Osteoblast (primary cell): Measurements from ENCODE around the gene GSTA4. TPM values are rescaled to one million over a fixed set of nuclear protein-coding genes. Genes with fewer than 3 reads are reported as not detected.

ENCODE experiments used
- DNase-seq: peaks from one replicate; pipeline ENCODE4 v3.0.0; 2011; ENCODE audit warnings: low spot score, mixed read lengths; ENCODE audit not compliant: insufficient read length; ENCODE audit errors: missing footprints
- H2AFZ ChIP-seq: 2 replicates; pipeline ENCODE4 v1.6.0; 2011; ENCODE audit warnings: mild to moderate bottlenecking, low read length
- H3K27ac ChIP-seq: 2 replicates; pipeline ENCODE4 v1.5.1; 2011; ENCODE audit warnings: mild to moderate bottlenecking, low read depth, low read length, moderate library complexity
- H3K27me3 ChIP-seq: 2 replicates; pipeline ENCODE4 v1.6.0; 2012; ENCODE audit warnings: mild to moderate bottlenecking, control low read depth, inconsistent platforms, low read length, moderate library complexity; ENCODE audit not compliant: insufficient read depth
- H3K36me3 ChIP-seq: 2 replicates; pipeline ENCODE4 v1.5.1; 2011; ENCODE audit warnings: mild to moderate bottlenecking, low read length, control low read depth, moderate library complexity; ENCODE audit not compliant: insufficient read depth
- H3K4me1 ChIP-seq: 2 replicates; pipeline ENCODE4 v1.5.1; 2011; ENCODE audit warnings: mild to moderate bottlenecking, low read length, control low read depth, moderate library complexity; ENCODE audit not compliant: insufficient read depth
- H3K4me2 ChIP-seq: 2 replicates; pipeline ENCODE4 v1.6.0; 2011; ENCODE audit warnings: mild to moderate bottlenecking, low read length; ENCODE audit not compliant: insufficient read depth
- H3K4me3 ChIP-seq: fragments of 200-600 bp; sonication (generic); 3 replicates; pipeline ENCODE4 v1.5.1; 2012; ENCODE audit warnings: mild to moderate bottlenecking, low read length, inconsistent platforms; ENCODE audit not compliant: insufficient read depth
- H3K79me2 ChIP-seq: 2 replicates; pipeline ENCODE4 v1.6.0; 2012; ENCODE audit warnings: mild to moderate bottlenecking, low read length, control low read depth, inconsistent platforms; ENCODE audit not compliant: insufficient read depth
- H3K9me3 ChIP-seq: 2 replicates; pipeline ENCODE4 v1.5.1; 2011; ENCODE audit warnings: low read depth, low read length, control low read depth
- H4K20me1 ChIP-seq: 2 replicates; pipeline ENCODE4 v1.6.0; 2012; ENCODE audit warnings: mild to moderate bottlenecking, low read length, control low read depth; ENCODE audit not compliant: insufficient read depth
- CTCF ChIP-seq: IDR thresholded peaks from 2 replicates; pipeline ENCODE4 v1.5.1; 2011; ENCODE audit warnings: mild to moderate bottlenecking, low read depth, low read length, moderate library complexity; ENCODE audit errors: extremely low read depth
- total RNA-seq: library from RNA; depleted of rRNA; stranded (reverse); fragments of >200 nt; gene quantifications from 2 replicates; pipeline ENCODE4 v1.2.3, GENCODE V29; 2012

GSTA4 gene
- total RNA-seq, 1 donor, result 36.2 TPM

- no peak overlapping the region for H3K4me3 ChIP-seq
- H3K4me1 ChIP-seq, result no peaks in the 10 kb centered on the region
- no peak overlapping the region for H3K4me2 ChIP-seq
- no peak for TF ChIP-seq CTCF
- no peaks in the 10 kb centered on the region for H3K9me3 ChIP-seq
- no peak overlapping the region for H3K27ac ChIP-seq
- no peaks in the 10 kb centered on the region for H3K27me3 ChIP-seq
- H4K20me1 ChIP-seq, result no peaks in the 10 kb centered on the region
- H3K79me2 ChIP-seq, result no peaks in the 10 kb centered on the region
- no peak for DNase-seq
- no peak overlapping the region for H2AFZ ChIP-seq
- peaks cover 20% of the 10 kb centered on the region for H3K36me3 ChIP-seq
These were observed 32.1 kb upstream of the GSTA4 start for GRCh38 chr6:53027131-53027718.

GRCh38 chr6:53026526-53026925 is 31.4 kb upstream of the GSTA4 start:
- no peaks in the 10 kb centered on the region for H3K79me2 ChIP-seq
- H3K4me2 ChIP-seq, result no peak overlapping the region
- H3K27ac ChIP-seq, result no peak overlapping the region
- no peaks in the 10 kb centered on the region for H3K27me3 ChIP-seq
- no peak for DNase-seq
- H3K4me1 ChIP-seq, result no peaks in the 10 kb centered on the region
- no peak overlapping the region for H2AFZ ChIP-seq
- peaks cover 18% of the 10 kb centered on the region for H3K36me3 ChIP-seq
- TF ChIP-seq CTCF, result no peak
- H3K9me3 ChIP-seq, result no peaks in the 10 kb centered on the region
- H3K4me3 ChIP-seq, result no peak overlapping the region
- no peaks in the 10 kb centered on the region for H4K20me1 ChIP-seq

DNA sequence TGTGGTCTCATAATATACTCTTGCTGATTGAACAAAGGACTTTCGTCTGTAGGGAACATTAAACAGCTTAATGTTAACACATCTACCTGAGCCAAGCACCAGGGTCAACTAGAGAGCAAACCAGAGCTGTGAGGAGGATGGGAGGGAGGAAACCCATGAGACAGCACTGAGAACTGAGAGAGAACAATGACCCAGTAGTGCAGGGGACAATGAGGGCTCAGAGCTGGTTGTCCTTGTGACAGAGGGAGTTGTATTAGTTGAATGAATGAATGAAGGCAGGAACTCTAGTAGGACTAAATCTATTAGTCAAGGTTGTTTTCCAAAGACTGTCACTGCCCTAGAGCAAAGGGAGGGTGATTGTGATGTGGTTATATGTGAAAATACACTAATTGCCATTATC is 28.2 kb upstream of the GSTA4 start:
- Histone ChIP-seq H3K79me2 (no peaks in the 10 kb centered on the region), H3K4me2 (no peak overlapping the region), H2AFZ (no peak overlapping the region), H3K4me3 (no peak overlapping the region), H3K4me1 (no peaks in the 10 kb centered on the region), H3K27me3 (no peaks in the 10 kb centered on the region), H3K27ac (no peak overlapping the region), H3K9me3 (no peaks in the 10 kb centered on the region), H4K20me1 (no peaks in the 10 kb centered on the region), H3K36me3 (peaks cover under 1% of the 10 kb centered on the region)
- DNase-seq, result no peak
- no peak for TF ChIP-seq CTCF

- Histone ChIP-seq H3K9me3 (no peaks in the 10 kb centered on the region), H3K4me2 (no peak overlapping the region), H3K27ac (no peak overlapping the region), H2AFZ (no peak overlapping the region), H3K4me1 (no peaks in the 10 kb centered on the region), H3K4me3 (no peak overlapping the region), H4K20me1 (no peaks in the 10 kb centered on the region), H3K27me3 (no peaks in the 10 kb centered on the region), H3K36me3 (peaks cover 10% of the 10 kb centered on the region), H3K79me2 (no peaks in the 10 kb centered on the region)
- no peak for DNase-seq
- no peak for TF ChIP-seq CTCF
These were observed 25.1 kb upstream of the GSTA4 start for GRCh38 chr6:53020005-53020744.
